WTC11 (cell line): ENCODE data around the gene SNCA. TPM values are rescaled to one million over a fixed set of nuclear protein-coding genes. Genes with fewer than 3 reads are reported as not detected.

Experiments used
- ATAC-seq: fragments of 200-7000 bp; cut with Tn5 transposase; 2 replicates; pipeline ENCODE4 v1.10.0; 2021; ENCODE audit warnings: mild to moderate bottlenecking, moderate library complexity
- CTCF ChIA-PET: fragments of 300-600 bp; sonication (Branson Sonifier 250); formaldehyde crosslinking; loops from one replicate; lab custom pipeline; 2021; ENCODE audit warnings: antibody characterized with exemption; lab: Charles Lee
- POLR2A ChIA-PET: fragments of 350-600 bp; sonication (Branson Sonifier 250); formaldehyde crosslinking; loops from one replicate; lab custom pipeline; 2021; ENCODE audit warnings: antibody characterized with exemption; lab: Charles Lee
- DNase-seq: peaks from one replicate; pipeline ENCODE4 v3.0.0; 2021; ENCODE audit warnings: low spot score
- H3K27ac Mint-ChIP-seq: 2 replicates; pipeline ENCODE4 v1.8.0; 2021; ENCODE audit warnings: mixed read lengths
- H3K27me3 Mint-ChIP-seq: 2 replicates; pipeline ENCODE4 v1.8.0; 2021; ENCODE audit warnings: low read depth, mild to moderate bottlenecking, moderate library complexity, mixed read lengths
- H3K36me3 Mint-ChIP-seq: 2 replicates; pipeline ENCODE4 v1.8.0; 2021; ENCODE audit warnings: mixed read lengths
- H3K4me1 Mint-ChIP-seq: 2 replicates; pipeline ENCODE4 v1.8.0; 2022; ENCODE audit warnings: mixed read lengths
- H3K4me3 Mint-ChIP-seq: 2 replicates; pipeline ENCODE4 v1.8.0; 2021; ENCODE audit warnings: mild to moderate bottlenecking, moderate library complexity, mixed read lengths
- H3K9me3 Mint-ChIP-seq: 2 replicates; pipeline ENCODE4 v1.8.0; 2021; ENCODE audit warnings: mixed read lengths
- ARID4B ChIP-seq: sonication (generic); formaldehyde crosslinking; IDR thresholded peaks from 2 replicates; pipeline ENCODE4 v1.8.0; 2023; ENCODE audit warnings: missing genetic modification reagents, mild to moderate bottlenecking, borderline replicate concordance
- ATF1 ChIP-seq: sonication (generic); formaldehyde crosslinking; IDR thresholded peaks from 2 replicates; pipeline ENCODE4 v1.8.1; 2023; ENCODE audit warnings: mild to moderate bottlenecking, moderate library complexity, missing genetic modification reagents
- E2F4 ChIP-seq: sonication (generic); formaldehyde crosslinking; IDR thresholded peaks from 2 replicates; pipeline ENCODE4 v1.8.1; 2022; ENCODE audit warnings: low read depth, mild to moderate bottlenecking, moderate library complexity, missing genetic modification reagents, borderline replicate concordance
- ETV6 ChIP-seq: sonication (generic); formaldehyde crosslinking; IDR thresholded peaks from 2 replicates; pipeline ENCODE4 v1.8.1; 2022; ENCODE audit warnings: mild to moderate bottlenecking, missing genetic modification reagents
- FOXP4 ChIP-seq: sonication (generic); formaldehyde crosslinking; IDR thresholded peaks from 2 replicates; pipeline ENCODE4 v1.8.0; 2022; ENCODE audit warnings: mild to moderate bottlenecking, missing genetic modification reagents
- KAT7 ChIP-seq: sonication (generic); formaldehyde crosslinking; IDR thresholded peaks from 2 replicates; pipeline ENCODE4 v1.8.1; 2023; ENCODE audit warnings: missing genetic modification reagents, mild to moderate bottlenecking, borderline replicate concordance
- PRRX2 ChIP-seq: fragments of 250-450 bp; sonication (Bioruptor Pico); IDR thresholded peaks from 2 replicates; pipeline ENCODE4 v1.8.0; 2021; ENCODE audit warnings: mild to moderate bottlenecking
- STAT6 ChIP-seq: sonication (generic); formaldehyde crosslinking; conservative IDR thresholded peaks from 2 replicates; pipeline ENCODE4 v1.8.1; 2023; ENCODE audit warnings: mild to moderate bottlenecking, low read depth, missing genetic modification reagents, moderate library complexity
- ZMAT4 ChIP-seq: fragments of 250-450 bp; sonication (Bioruptor Pico); IDR thresholded peaks from 2 replicates; pipeline ENCODE4 v1.9.0; 2021; ENCODE audit warnings: mild to moderate bottlenecking
- ZNF138 ChIP-seq: sonication (generic); formaldehyde crosslinking; conservative IDR thresholded peaks from 2 replicates; pipeline ENCODE4 v1.8.1; 2022; ENCODE audit warnings: mild to moderate bottlenecking, moderate library complexity, missing genetic modification reagents
- total RNA-seq: library from RNA; stranded (reverse); gene quantifications from 3 replicates; pipeline ENCODE4 v1.2.3, GENCODE V29; 2021
- TF ChIP-seq, protein P1 (sequence below): fragments of 250-450 bp; sonication (Bioruptor Pico); IDR thresholded peaks from 2 replicates; pipeline ENCODE4 v2.1.2; 2022; ENCODE audit warnings: mild to moderate bottlenecking, moderate library complexity
- TF ChIP-seq, protein P2 (sequence below): sonication (generic); formaldehyde crosslinking; IDR thresholded peaks from 2 replicates; pipeline ENCODE4 v1.8.1; 2023; ENCODE audit warnings: mild to moderate bottlenecking, missing genetic modification reagents, moderate library complexity
- TF ChIP-seq, protein P3 (sequence below): sonication (generic); formaldehyde crosslinking; IDR thresholded peaks from 2 replicates; pipeline ENCODE4 v1.8.0; 2022; ENCODE audit warnings: mild to moderate bottlenecking, missing genetic modification reagents
- TF ChIP-seq, protein P4 (sequence below): fragments of 250-450 bp; sonication (Bioruptor Pico); conservative IDR thresholded peaks from 2 replicates; pipeline ENCODE4 v1.9.0; 2021; ENCODE audit warnings: mild to moderate bottlenecking

The SNCA gene
- total RNA-seq, 1 experiment from 2014 or later, result 15.0 TPM

- TF ChIP-seq ARID4B (CRISPR knock-in tag) (no peak), STAT6 (CRISPR knock-in tag) (no peak), PRRX2 (no peak)
Observed at GRCh38 chr4:89800527-89801103, 36.3 kb downstream of the SNCA start (continued).

DNA sequence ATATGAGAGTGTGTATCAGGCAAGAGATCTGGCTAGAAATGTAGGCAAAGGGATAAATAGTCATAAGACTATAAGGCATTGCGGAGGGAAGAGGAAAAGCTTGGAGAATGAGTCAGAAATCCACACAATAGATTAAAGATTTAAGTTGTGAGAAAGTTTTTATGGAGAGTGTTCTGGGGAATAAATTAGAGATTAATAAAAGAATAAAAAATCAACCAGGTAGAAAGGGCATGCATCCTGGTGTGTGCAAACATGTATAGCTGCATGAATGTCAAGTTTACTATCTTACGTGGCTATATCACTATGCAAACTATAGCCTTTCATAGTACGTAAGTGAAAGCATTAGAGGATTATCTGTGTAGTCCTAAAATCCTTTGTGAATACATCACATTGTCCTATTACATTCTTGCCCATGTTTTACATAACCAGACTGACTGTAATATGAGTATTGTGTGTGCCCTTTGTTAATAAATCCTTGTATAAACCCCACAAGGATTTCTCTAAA lies 36.9 kb downstream of the SNCA start:
- TF ChIP-seq ATF1, result no peak
- no peak for TF ChIP-seq ZNF138
- TF ChIP-seq, protein P1, sequence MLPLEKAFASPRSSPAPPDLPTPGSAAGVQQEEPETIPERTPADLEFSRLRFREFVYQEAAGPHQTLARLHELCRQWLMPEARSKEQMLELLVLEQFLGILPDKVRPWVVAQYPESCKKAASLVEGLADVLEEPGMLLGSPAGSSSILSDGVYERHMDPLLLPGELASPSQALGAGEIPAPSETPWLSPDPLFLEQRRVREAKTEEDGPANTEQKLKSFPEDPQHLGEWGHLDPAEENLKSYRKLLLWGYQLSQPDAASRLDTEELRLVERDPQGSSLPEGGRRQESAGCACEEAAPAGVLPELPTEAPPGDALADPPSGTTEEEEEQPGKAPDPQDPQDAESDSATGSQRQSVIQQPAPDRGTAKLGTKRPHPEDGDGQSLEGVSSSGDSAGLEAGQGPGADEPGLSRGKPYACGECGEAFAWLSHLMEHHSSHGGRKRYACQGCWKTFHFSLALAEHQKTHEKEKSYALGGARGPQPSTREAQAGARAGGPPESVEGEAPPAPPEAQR, result no peak
- no peak for TF ChIP-seq ZMAT4 (CRISPR knock-in tag)
- no peak for TF ChIP-seq ETV6 (CRISPR knock-in tag)
- no peak for TF ChIP-seq E2F4
- TF ChIP-seq, protein P2, sequence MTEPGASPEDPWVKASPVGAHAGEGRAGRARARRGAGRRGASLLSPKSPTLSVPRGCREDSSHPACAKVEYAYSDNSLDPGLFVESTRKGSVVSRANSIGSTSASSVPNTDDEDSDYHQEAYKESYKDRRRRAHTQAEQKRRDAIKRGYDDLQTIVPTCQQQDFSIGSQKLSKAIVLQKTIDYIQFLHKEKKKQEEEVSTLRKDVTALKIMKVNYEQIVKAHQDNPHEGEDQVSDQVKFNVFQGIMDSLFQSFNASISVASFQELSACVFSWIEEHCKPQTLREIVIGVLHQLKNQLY (CRISPR knock-in tag), result no peak
- TF ChIP-seq, protein P3, sequence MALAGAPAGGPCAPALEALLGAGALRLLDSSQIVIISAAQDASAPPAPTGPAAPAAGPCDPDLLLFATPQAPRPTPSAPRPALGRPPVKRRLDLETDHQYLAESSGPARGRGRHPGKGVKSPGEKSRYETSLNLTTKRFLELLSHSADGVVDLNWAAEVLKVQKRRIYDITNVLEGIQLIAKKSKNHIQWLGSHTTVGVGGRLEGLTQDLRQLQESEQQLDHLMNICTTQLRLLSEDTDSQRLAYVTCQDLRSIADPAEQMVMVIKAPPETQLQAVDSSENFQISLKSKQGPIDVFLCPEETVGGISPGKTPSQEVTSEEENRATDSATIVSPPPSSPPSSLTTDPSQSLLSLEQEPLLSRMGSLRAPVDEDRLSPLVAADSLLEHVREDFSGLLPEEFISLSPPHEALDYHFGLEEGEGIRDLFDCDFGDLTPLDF (CRISPR knock-in tag), result no peak
- no peak for TF ChIP-seq KAT7 (CRISPR knock-in tag)
- TF ChIP-seq, protein P4, sequence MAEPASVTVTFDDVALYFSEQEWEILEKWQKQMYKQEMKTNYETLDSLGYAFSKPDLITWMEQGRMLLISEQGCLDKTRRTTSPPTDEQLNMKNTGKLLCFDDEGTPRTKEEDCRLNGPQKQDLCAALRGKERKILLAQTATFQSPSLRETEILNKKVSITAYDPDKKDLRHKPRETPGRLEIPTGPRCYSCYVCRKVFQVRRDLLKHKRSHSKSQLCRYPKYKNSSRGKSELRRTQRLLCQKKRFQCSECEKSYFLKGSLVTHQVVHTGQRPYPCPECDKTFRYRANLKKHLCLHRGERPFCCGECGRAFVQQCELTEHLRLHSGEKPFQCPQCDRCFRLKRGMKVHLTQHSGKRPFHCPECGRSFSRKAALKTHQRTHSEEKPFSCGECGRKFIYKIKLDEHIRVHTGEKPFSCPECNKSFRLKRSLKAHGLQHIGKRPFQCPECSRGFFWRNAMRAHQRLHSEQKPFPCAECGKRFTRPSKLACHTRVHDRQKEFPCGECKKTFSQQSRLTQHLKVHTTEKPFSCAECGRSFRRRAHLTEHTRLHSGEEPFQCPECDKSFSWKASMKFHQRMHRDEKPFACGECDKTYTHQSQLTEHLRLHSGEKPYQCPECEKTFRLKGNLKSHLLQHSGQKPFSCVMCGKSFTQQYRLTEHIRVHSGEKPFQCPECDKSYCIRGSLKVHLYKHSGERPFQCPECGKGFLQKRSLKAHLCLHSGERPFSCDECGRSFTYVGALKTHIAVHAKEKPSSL (CRISPR knock-in tag), result no peak
- no peak for TF ChIP-seq FOXP4 (CRISPR knock-in tag)
- Mint-ChIP-seq H3K27ac (no peak overlapping the region), H3K4me1 (no peaks in the 10 kb centered on the region), H3K36me3 (no peaks in the 10 kb centered on the region), H3K4me3 (no peak overlapping the region), H3K9me3 (no peaks in the 10 kb centered on the region), H3K27me3 (no peaks in the 10 kb centered on the region)
- ATAC-seq (no peak), DNase-seq (no peak)
- POLR2A ChIA-PET, result no interaction called here
- CTCF ChIA-PET, result no interaction called here
